Measurements from ENCODE around the gene SLC22A13. TPM values are rescaled to one million over a fixed set of nuclear protein-coding genes. Genes with fewer than 3 reads are reported as not detected.

SLC22A13 gene
- total and polyA plus RNA-seq, 9 of the 15 experiments (the other 6 are each of a cell fraction or from before 2014, with no cell fraction given) = 0.09 to 0.49 (median 0.17) TPM; not detected in 3

DNA sequence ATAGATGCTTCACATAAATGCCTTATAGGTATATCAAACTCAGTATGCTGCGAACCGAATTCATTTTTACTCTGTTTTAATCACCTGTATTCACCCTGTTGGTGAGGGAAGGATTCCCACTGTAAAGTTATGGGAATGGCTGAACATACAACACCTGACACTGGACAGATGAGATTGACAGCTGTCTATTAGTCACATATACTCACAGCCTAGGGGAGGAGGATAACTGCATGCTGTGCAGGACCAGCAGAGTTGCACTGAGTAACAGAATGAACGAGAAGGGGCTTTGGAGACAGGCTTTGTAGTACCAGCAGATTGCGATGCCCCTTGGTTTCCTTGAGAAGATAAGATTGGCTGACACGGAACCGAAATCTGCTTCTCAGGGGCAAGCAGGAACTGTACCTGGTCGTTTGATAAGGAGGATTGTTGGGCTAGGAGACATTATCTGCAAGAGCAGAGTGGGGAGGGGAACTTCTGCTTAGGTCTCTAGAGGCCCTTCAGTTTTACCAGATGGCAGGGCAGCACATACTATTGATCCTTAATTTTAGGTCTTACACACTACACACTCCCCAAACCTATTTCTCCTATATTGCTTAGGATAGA is 43.5 kb upstream of the SLC22A13 start (continued):
- TF ChIP-seq, protein P1, sequence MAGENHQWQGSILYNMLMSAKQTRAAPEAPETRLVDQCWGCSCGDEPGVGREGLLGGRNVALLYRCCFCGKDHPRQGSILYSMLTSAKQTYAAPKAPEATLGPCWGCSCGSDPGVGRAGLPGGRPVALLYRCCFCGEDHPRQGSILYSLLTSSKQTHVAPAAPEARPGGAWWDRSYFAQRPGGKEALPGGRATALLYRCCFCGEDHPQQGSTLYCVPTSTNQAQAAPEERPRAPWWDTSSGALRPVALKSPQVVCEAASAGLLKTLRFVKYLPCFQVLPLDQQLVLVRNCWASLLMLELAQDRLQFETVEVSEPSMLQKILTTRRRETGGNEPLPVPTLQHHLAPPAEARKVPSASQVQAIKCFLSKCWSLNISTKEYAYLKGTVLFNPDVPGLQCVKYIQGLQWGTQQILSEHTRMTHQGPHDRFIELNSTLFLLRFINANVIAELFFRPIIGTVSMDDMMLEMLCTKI (IDR thresholded peaks at IDR 0.05; ENCODE audit: partially characterized antibody) = no peak
- no peak for TF ChIP-seq MYBL2 (IDR thresholded peaks at IDR 0.05; ENCODE audit: low read depth)
- TF ChIP-seq MYBL2 (CRISPR knock-in tag; IDR thresholded peaks at IDR 0.05; ENCODE audit: borderline replicate concordance) = no peak
- TF ChIP-seq NR4A1 (CRISPR knock-in tag; IDR thresholded peaks at IDR 0.05) = no peak
- TF ChIP-seq NR4A1 (tag; IDR thresholded peaks at IDR 0.05) = no peak
- TF ChIP-seq SRSF7 (optimal IDR thresholded peaks at IDR 0.05; ENCODE audit: low read depth, low read length) = no peak
- TF ChIP-seq, protein P2, sequence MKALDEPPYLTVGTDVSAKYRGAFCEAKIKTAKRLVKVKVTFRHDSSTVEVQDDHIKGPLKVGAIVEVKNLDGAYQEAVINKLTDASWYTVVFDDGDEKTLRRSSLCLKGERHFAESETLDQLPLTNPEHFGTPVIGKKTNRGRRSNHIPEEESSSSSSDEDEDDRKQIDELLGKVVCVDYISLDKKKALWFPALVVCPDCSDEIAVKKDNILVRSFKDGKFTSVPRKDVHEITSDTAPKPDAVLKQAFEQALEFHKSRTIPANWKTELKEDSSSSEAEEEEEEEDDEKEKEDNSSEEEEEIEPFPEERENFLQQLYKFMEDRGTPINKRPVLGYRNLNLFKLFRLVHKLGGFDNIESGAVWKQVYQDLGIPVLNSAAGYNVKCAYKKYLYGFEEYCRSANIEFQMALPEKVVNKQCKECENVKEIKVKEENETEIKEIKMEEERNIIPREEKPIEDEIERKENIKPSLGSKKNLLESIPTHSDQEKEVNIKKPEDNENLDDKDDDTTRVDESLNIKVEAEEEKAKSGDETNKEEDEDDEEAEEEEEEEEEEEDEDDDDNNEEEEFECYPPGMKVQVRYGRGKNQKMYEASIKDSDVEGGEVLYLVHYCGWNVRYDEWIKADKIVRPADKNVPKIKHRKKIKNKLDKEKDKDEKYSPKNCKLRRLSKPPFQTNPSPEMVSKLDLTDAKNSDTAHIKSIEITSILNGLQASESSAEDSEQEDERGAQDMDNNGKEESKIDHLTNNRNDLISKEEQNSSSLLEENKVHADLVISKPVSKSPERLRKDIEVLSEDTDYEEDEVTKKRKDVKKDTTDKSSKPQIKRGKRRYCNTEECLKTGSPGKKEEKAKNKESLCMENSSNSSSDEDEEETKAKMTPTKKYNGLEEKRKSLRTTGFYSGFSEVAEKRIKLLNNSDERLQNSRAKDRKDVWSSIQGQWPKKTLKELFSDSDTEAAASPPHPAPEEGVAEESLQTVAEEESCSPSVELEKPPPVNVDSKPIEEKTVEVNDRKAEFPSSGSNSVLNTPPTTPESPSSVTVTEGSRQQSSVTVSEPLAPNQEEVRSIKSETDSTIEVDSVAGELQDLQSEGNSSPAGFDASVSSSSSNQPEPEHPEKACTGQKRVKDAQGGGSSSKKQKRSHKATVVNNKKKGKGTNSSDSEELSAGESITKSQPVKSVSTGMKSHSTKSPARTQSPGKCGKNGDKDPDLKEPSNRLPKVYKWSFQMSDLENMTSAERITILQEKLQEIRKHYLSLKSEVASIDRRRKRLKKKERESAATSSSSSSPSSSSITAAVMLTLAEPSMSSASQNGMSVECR (CRISPR knock-in tag; IDR thresholded peaks at IDR 0.05) = no peak
- TF ChIP-seq, protein P3, sequence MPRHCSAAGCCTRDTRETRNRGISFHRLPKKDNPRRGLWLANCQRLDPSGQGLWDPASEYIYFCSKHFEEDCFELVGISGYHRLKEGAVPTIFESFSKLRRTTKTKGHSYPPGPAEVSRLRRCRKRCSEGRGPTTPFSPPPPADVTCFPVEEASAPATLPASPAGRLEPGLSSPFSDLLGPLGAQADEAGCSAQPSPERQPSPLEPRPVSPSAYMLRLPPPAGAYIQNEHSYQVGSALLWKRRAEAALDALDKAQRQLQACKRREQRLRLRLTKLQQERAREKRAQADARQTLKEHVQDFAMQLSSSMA (CRISPR knock-in tag; IDR thresholded peaks at IDR 0.05) = no peak
- peak; percentile 69; the same call in 1 of the 2 replicates for TF ChIP-seq EP300 (IDR thresholded peaks at IDR 0.05; ENCODE audit: low read length)
- no peak for TF ChIP-seq SMARCA5 (IDR thresholded peaks at IDR 0.05)
- TF ChIP-seq, protein P4, sequence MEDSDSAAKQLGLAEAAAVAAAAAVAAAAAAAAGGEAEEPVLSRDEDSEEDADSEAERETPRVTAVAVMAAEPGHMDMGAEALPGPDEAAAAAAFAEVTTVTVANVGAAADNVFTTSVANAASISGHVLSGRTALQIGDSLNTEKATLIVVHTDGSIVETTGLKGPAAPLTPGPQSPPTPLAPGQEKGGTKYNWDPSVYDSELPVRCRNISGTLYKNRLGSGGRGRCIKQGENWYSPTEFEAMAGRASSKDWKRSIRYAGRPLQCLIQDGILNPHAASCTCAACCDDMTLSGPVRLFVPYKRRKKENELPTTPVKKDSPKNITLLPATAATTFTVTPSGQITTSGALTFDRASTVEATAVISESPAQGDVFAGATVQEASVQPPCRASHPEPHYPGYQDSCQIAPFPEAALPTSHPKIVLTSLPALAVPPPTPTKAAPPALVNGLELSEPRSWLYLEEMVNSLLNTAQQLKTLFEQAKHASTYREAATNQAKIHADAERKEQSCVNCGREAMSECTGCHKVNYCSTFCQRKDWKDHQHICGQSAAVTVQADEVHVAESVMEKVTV (CRISPR knock-in tag; IDR thresholded peaks at IDR 0.05) = no peak
- TF ChIP-seq, protein P5, sequence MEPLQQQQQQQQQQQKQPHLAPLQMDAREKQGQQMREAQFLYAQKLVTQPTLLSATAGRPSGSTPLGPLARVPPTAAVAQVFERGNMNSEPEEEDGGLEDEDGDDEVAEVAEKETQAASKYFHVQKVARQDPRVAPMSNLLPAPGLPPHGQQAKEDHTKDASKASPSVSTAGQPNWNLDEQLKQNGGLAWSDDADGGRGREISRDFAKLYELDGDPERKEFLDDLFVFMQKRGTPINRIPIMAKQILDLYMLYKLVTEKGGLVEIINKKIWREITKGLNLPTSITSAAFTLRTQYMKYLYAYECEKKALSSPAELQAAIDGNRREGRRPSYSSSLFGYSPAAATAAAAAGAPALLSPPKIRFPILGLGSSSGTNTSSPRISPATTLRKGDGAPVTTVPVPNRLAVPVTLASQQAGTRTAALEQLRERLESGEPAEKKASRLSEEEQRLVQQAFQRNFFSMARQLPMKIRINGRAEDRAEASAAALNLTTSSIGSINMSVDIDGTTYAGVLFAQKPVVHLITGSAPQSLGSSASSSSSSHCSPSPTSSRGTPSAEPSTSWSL (CRISPR knock-in tag; IDR thresholded peaks at IDR 0.05; ENCODE audit: borderline replicate concordance) = no peak
- TF ChIP-seq PML (IDR thresholded peaks at IDR 0.05; ENCODE audit: low read length) = peak; percentile 74; the same call in 1 of the 2 replicates

Data from K562 (cell line).